ENCODE results near the gene CUL9. TPM values are rescaled to one million over a fixed set of nuclear protein-coding genes. Genes with fewer than 3 reads are reported as not detected.

The CUL9 gene
- polyA plus RNA-seq, 1 donor (not counting 4 experiments of a cell fraction or from before 2014, with no cell fraction given): 21.6 TPM

DNA sequence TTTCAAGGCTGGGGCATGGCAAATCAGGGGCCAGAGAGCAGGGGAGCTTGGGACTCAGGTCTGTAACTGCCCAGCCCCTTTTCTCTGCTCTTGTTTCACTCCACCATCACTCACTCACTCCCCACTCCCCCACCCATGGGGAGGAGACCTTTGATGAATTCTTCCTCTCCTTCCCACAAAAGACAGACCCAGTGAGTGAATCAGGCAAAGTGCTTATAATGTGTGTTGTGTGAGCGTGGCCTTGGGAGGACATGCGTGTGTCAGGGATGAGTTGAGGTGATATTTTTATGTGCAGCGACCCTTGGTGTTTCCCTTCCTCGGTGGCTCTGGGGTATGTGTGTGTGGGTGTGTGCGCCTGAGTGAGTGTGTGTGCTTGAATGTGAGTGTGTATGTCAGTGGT is 1.0 kb upstream of the CUL9 start:
- dilution Hi-C loops (cut with MboI; ENCODE audit: extremely low pct_ligation_motif_present, low sequenced_read_pairs): no loop called here
- DNase-seq (ENCODE audit: low read depth, low spot score) (no peak), FAIRE-seq (no peak)
- Histone ChIP-seq H3K4me2 (ENCODE audit: control insufficient read depth, extremely low read depth, insufficient read depth, low read depth, low read length) (no peak overlapping the region), H3K27me3 (ENCODE audit: control insufficient read depth, extremely low read depth, insufficient read depth, low read length) (no peaks in the 10 kb centered on the region), H3K4me1 (ENCODE audit: control insufficient read depth, extremely low read depth, insufficient read depth, low read length) (peaks cover 20% of the 10 kb centered on the region), H3K79me2 (ENCODE audit: control insufficient read depth, insufficient read depth, low read length) (peaks cover 13% of the 10 kb centered on the region), H3K36me3 (ENCODE audit: control insufficient read depth in 2 of 2, extremely low read depth in 1 of 2, insufficient read depth in 2 of 2, low read length in 2 of 2) (peaks cover 24 to 28% of the 10 kb centered on the region in 2 experiments), H3K27ac (ENCODE audit: control insufficient read depth, insufficient read depth, low read length) (no peak overlapping the region), H2AFZ (ENCODE audit: control insufficient read depth, low read length) (no peak overlapping the region), H4K20me1 (ENCODE audit: control insufficient read depth, extremely low read depth, insufficient read depth, low read length) (no peaks in the 10 kb centered on the region), H3K9ac (ENCODE audit: control insufficient read depth, extremely low read depth, insufficient read depth, low read length) (no peak overlapping the region), H3K4me3 (ENCODE audit: control insufficient read depth in 2 of 3, extremely low read depth in 1 of 3, insufficient read depth in 2 of 3, low read depth in 1 of 3, low read length in 3 of 3) (no peak overlapping the region), H3K9me1 (ENCODE audit: control insufficient read depth, extremely low read depth, insufficient read depth, low read length) (peaks cover 4% of the 10 kb centered on the region), H3K9me3 (ENCODE audit: control insufficient read depth, low read depth, low read length) (no peaks in the 10 kb centered on the region)
- no peak for TF ChIP-seq EZH2 (IDR thresholded peaks at IDR 0.05; ENCODE audit: low read length)
- TF ChIP-seq, protein P1, sequence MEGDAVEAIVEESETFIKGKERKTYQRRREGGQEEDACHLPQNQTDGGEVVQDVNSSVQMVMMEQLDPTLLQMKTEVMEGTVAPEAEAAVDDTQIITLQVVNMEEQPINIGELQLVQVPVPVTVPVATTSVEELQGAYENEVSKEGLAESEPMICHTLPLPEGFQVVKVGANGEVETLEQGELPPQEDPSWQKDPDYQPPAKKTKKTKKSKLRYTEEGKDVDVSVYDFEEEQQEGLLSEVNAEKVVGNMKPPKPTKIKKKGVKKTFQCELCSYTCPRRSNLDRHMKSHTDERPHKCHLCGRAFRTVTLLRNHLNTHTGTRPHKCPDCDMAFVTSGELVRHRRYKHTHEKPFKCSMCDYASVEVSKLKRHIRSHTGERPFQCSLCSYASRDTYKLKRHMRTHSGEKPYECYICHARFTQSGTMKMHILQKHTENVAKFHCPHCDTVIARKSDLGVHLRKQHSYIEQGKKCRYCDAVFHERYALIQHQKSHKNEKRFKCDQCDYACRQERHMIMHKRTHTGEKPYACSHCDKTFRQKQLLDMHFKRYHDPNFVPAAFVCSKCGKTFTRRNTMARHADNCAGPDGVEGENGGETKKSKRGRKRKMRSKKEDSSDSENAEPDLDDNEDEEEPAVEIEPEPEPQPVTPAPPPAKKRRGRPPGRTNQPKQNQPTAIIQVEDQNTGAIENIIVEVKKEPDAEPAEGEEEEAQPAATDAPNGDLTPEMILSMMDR (optimal IDR thresholded peaks at IDR 0.05 in 1 of 3, IDR thresholded peaks at IDR 0.05 in 1 of 3, conservative IDR thresholded peaks at IDR 0.05 in 1 of 3; ENCODE audit: extremely low read depth in 1 of 3, insufficient read depth in 2 of 3, low read length in 3 of 3): no peak

DNA sequence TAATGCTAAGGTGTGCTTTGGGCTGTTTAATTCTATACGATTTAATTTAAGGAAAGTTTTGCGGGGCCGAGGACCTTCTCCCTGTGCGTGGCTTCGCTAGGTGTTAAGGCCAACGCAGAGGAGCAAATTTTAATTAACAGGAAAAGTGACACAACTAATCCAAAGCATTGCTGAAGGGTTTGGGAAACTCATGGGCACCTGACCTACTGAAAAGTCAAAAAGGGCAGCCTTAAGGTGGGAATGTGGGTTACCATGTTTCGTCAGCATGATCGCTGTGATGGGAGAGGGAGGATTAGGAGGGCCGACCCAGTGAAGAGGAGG is 415 bp upstream of the CUL9 start:
- FAIRE-seq: no peak
- dilution Hi-C loops (cut with MboI; ENCODE audit: extremely low pct_ligation_motif_present, low sequenced_read_pairs): no loop called here

More for the DNA sequence above, 415 bp upstream of the CUL9 start:
- no peak for DNase-seq (ENCODE audit: low read depth, low spot score)
- H3K4me3 ChIP-seq (ENCODE audit: control insufficient read depth in 2 of 3, extremely low read depth in 1 of 3, insufficient read depth in 2 of 3, low read depth in 1 of 3, low read length in 3 of 3): peak overlapping the region; percentile 63 to 86 (median 82)
- H3K36me3 ChIP-seq (ENCODE audit: control insufficient read depth in 2 of 2, extremely low read depth in 1 of 2, insufficient read depth in 2 of 2, low read length in 2 of 2): peaks cover 21 to 25% of the 10 kb centered on the region in 2 experiments
- no peaks in the 10 kb centered on the region for H3K9me3 ChIP-seq (ENCODE audit: control insufficient read depth, low read depth, low read length)
- H3K79me2 ChIP-seq (ENCODE audit: control insufficient read depth, insufficient read depth, low read length): peaks cover 8% of the 10 kb centered on the region
- no peaks in the 10 kb centered on the region for H4K20me1 ChIP-seq (ENCODE audit: control insufficient read depth, extremely low read depth, insufficient read depth, low read length)
- peak overlapping the region; percentile 76 for H3K9ac ChIP-seq (ENCODE audit: control insufficient read depth, extremely low read depth, insufficient read depth, low read length)
- H3K4me2 ChIP-seq (ENCODE audit: control insufficient read depth, extremely low read depth, insufficient read depth, low read depth, low read length): peak overlapping the region; percentile 97
- peaks cover 26% of the 10 kb centered on the region for H3K4me1 ChIP-seq (ENCODE audit: control insufficient read depth, extremely low read depth, insufficient read depth, low read length)
- H3K27ac ChIP-seq (ENCODE audit: control insufficient read depth, insufficient read depth, low read length): peak overlapping the region; percentile 51
- peak overlapping the region; percentile 80 for H2AFZ ChIP-seq (ENCODE audit: control insufficient read depth, low read length)
- TF ChIP-seq, protein P1 (optimal IDR thresholded peaks at IDR 0.05 in 1 of 3, IDR thresholded peaks at IDR 0.05 in 1 of 3, conservative IDR thresholded peaks at IDR 0.05 in 1 of 3; ENCODE audit: extremely low read depth in 1 of 3, insufficient read depth in 2 of 3, low read length in 3 of 3): no peak
- TF ChIP-seq EZH2 (IDR thresholded peaks at IDR 0.05; ENCODE audit: low read length): no peak
- peaks cover 4% of the 10 kb centered on the region for H3K9me1 ChIP-seq (ENCODE audit: control insufficient read depth, extremely low read depth, insufficient read depth, low read length)
- H3K27me3 ChIP-seq (ENCODE audit: control insufficient read depth, extremely low read depth, insufficient read depth, low read length): no peaks in the 10 kb centered on the region
